Measurements from ENCODE around the gene SGSM2. TPM values are rescaled to one million over a fixed set of nuclear protein-coding genes. Genes with fewer than 3 reads are reported as not detected.

Gene SGSM2
- total and polyA plus RNA-seq, 2 donors = 25.3 to 100 TPM

- Histone ChIP-seq H3K4me3 (ENCODE audit: low read length in 2 of 2) (no peak overlapping the region), H3K4me1 (ENCODE audit: control insufficient read depth in 2 of 2, insufficient read depth in 2 of 2, low read length in 2 of 2) (no peaks in the 10 kb centered on the region), H3K27me3 (ENCODE audit: control insufficient read depth in 2 of 2, insufficient read depth in 1 of 2, low read length in 1 of 2) (no peaks in the 10 kb centered on the region), H3K36me3 (ENCODE audit: control insufficient read depth in 2 of 2, insufficient read depth in 2 of 2, low read length in 1 of 2) (peaks cover 28 to 69% of the 10 kb centered on the region in 2 donors), H3K9me3 (ENCODE audit: control insufficient read depth in 2 of 2, insufficient read depth in 1 of 2, low read length in 1 of 2) (no peaks in the 10 kb centered on the region), H3K27ac (ENCODE audit: low read depth in 1 of 2, low read length in 1 of 2) (no peak overlapping the region)
- 93% methylated on average over 2 of the region's 2 CpGs for WGBS
- DNase-seq (ENCODE audit: low read depth in 6 of 9, low spot score in 9 of 9) = no peak
These were observed 13.5 kb upstream of the SGSM2 start for GRCh38 chr17:2323629-2324314.

GRCh38 chr17:2331303-2331702 is 6.0 kb upstream of the SGSM2 start:
- Histone ChIP-seq H3K36me3 (ENCODE audit: control insufficient read depth in 2 of 2, insufficient read depth in 2 of 2, low read length in 1 of 2) (peaks cover 38 to 86% of the 10 kb centered on the region in 2 donors), H3K4me3 (ENCODE audit: low read length in 2 of 2) (no peak overlapping the region), H3K9me3 (ENCODE audit: control insufficient read depth in 2 of 2, insufficient read depth in 1 of 2, low read length in 1 of 2) (no peaks in the 10 kb centered on the region), H3K4me1 (ENCODE audit: control insufficient read depth in 2 of 2, insufficient read depth in 2 of 2, low read length in 2 of 2) (peaks cover 9% of the 10 kb centered on the region in 2 donors), H3K27ac (ENCODE audit: low read depth in 1 of 2, low read length in 1 of 2) (no peak overlapping the region), H3K27me3 (ENCODE audit: control insufficient read depth in 2 of 2, insufficient read depth in 1 of 2, low read length in 1 of 2) (no peaks in the 10 kb centered on the region)
- DNase-seq (ENCODE audit: low read depth in 6 of 9, low spot score in 9 of 9) = no peak
- 66% methylated on average over 3 of the region's 3 CpGs for WGBS

GRCh38 chr17:2335726-2336214 is 1.5 kb upstream of the SGSM2 start:
- Histone ChIP-seq H3K9me3 (ENCODE audit: control insufficient read depth in 2 of 2, insufficient read depth in 1 of 2, low read length in 1 of 2) (no peaks in the 10 kb centered on the region), H3K4me3 (ENCODE audit: low read length in 2 of 2) (peak overlapping the region; percentile 85 to 93), H3K36me3 (ENCODE audit: control insufficient read depth in 2 of 2, insufficient read depth in 2 of 2, low read length in 1 of 2) (peaks cover 26 to 47% of the 10 kb centered on the region in 2 donors), H3K27ac (ENCODE audit: low read depth in 1 of 2, low read length in 1 of 2) (peak overlapping the region in 1 of 2 donors; percentile 38), H3K4me1 (ENCODE audit: control insufficient read depth in 2 of 2, insufficient read depth in 2 of 2, low read length in 2 of 2) (peaks cover 13 to 20% of the 10 kb centered on the region in 2 donors), H3K27me3 (ENCODE audit: control insufficient read depth in 2 of 2, insufficient read depth in 1 of 2, low read length in 1 of 2) (no peaks in the 10 kb centered on the region)
- 5% methylated on average over 17 of the region's 17 CpGs for WGBS
- no peak for DNase-seq (ENCODE audit: low read depth in 6 of 9, low spot score in 9 of 9)

- H3K4me1 ChIP-seq (ENCODE audit: control insufficient read depth in 2 of 2, insufficient read depth in 2 of 2, low read length in 2 of 2) = peaks cover 13 to 20% of the 10 kb centered on the region in 2 donors
- no peaks in the 10 kb centered on the region for H3K9me3 ChIP-seq (ENCODE audit: control insufficient read depth in 2 of 2, insufficient read depth in 1 of 2, low read length in 1 of 2)
- no peaks in the 10 kb centered on the region for H3K27me3 ChIP-seq (ENCODE audit: control insufficient read depth in 2 of 2, insufficient read depth in 1 of 2, low read length in 1 of 2)
- peak within 1 kb of the TSS; percentile 85 to 93 for H3K4me3 ChIP-seq (ENCODE audit: low read length in 2 of 2)
- WGBS = under 1% methylated on average over 48 of the region's 48 CpGs
- peaks cover 23 to 41% of the 10 kb centered on the region in 2 donors for H3K36me3 ChIP-seq (ENCODE audit: control insufficient read depth in 2 of 2, insufficient read depth in 2 of 2, low read length in 1 of 2)
- H3K27ac ChIP-seq (ENCODE audit: low read depth in 1 of 2, low read length in 1 of 2) = peak within 1 kb of the TSS; percentile 91 to 92
- DNase-seq (ENCODE audit: low read depth in 6 of 9, low spot score in 9 of 9) = peak; percentile 68 to 94 (median 84)
These were observed 968 bp upstream of the SGSM2 start, which contains the start of gene TSR1 for GRCh38 chr17:2336215-2336851. Gene TSR1, minus strand, starts transcription at chr17:2336457. Its CDS starts 30 bp downstream, at chr17:2336427.

- H3K9me3 ChIP-seq (ENCODE audit: control insufficient read depth in 2 of 2, insufficient read depth in 1 of 2, low read length in 1 of 2) = no peaks in the 10 kb centered on the region
- peaks cover 23 to 29% of the 10 kb centered on the region in 2 donors for H3K36me3 ChIP-seq (ENCODE audit: control insufficient read depth in 2 of 2, insufficient read depth in 2 of 2, low read length in 1 of 2)
- peaks cover 13 to 20% of the 10 kb centered on the region in 2 donors for H3K4me1 ChIP-seq (ENCODE audit: control insufficient read depth in 2 of 2, insufficient read depth in 2 of 2, low read length in 2 of 2)
- H3K27ac ChIP-seq (ENCODE audit: low read depth in 1 of 2, low read length in 1 of 2) = peak overlapping the region in 1 of 2 donors; percentile 91
- DNase-seq (ENCODE audit: low read depth in 6 of 9, low spot score in 9 of 9) = peak in 3 of 9 donors; percentile 12 to 42 (median 31)
- H3K27me3 ChIP-seq (ENCODE audit: control insufficient read depth in 2 of 2, insufficient read depth in 1 of 2, low read length in 1 of 2) = no peaks in the 10 kb centered on the region
- WGBS = under 1% methylated on average over 92 of the region's 92 CpGs
- peak overlapping the region; percentile 44 to 93 for H3K4me3 ChIP-seq (ENCODE audit: low read length in 2 of 2)
These were observed 428 bp downstream of the SGSM2 start for GRCh38 chr17:2337544-2338314.

GRCh38 chr17:2338315-2338657 is 985 bp downstream of the SGSM2 start:
- Histone ChIP-seq H3K4me3 (ENCODE audit: low read length in 2 of 2) (peak overlapping the region; percentile 44 to 93), H3K27ac (ENCODE audit: low read depth in 1 of 2, low read length in 1 of 2) (no peak overlapping the region), H3K36me3 (ENCODE audit: control insufficient read depth in 2 of 2, insufficient read depth in 2 of 2, low read length in 1 of 2) (peaks cover 23% of the 10 kb centered on the region in 2 donors), H3K4me1 (ENCODE audit: control insufficient read depth in 2 of 2, insufficient read depth in 2 of 2, low read length in 2 of 2) (peaks cover 13 to 20% of the 10 kb centered on the region in 2 donors), H3K9me3 (ENCODE audit: control insufficient read depth in 2 of 2, insufficient read depth in 1 of 2, low read length in 1 of 2) (no peaks in the 10 kb centered on the region), H3K27me3 (ENCODE audit: control insufficient read depth in 2 of 2, insufficient read depth in 1 of 2, low read length in 1 of 2) (no peaks in the 10 kb centered on the region)
- WGBS = 46% methylated on average over 5 of the region's 5 CpGs
- no peak for DNase-seq (ENCODE audit: low read depth in 6 of 9, low spot score in 9 of 9)

GRCh38 chr17:2343421-2343820 is 6.1 kb downstream of the SGSM2 start:
- Histone ChIP-seq H3K27me3 (ENCODE audit: control insufficient read depth in 2 of 2, insufficient read depth in 1 of 2, low read length in 1 of 2) (no peaks in the 10 kb centered on the region), H3K36me3 (ENCODE audit: control insufficient read depth in 2 of 2, insufficient read depth in 2 of 2, low read length in 1 of 2) (peaks cover 20 to 25% of the 10 kb centered on the region in 2 donors), H3K9me3 (ENCODE audit: control insufficient read depth in 2 of 2, insufficient read depth in 1 of 2, low read length in 1 of 2) (no peaks in the 10 kb centered on the region), H3K27ac (ENCODE audit: low read depth in 1 of 2, low read length in 1 of 2) (no peak overlapping the region), H3K4me1 (ENCODE audit: control insufficient read depth in 2 of 2, insufficient read depth in 2 of 2, low read length in 2 of 2) (peaks cover under 1% of the 10 kb centered on the region in 2 donors), H3K4me3 (ENCODE audit: low read length in 2 of 2) (no peak overlapping the region)
- 87% methylated on average over 5 of the region's 5 CpGs for WGBS
- DNase-seq (ENCODE audit: low read depth in 6 of 9, low spot score in 9 of 9) = no peak

GRCh38 chr17:2344528-2344927 is 7.2 kb downstream of the SGSM2 start:
- Histone ChIP-seq H3K4me3 (ENCODE audit: low read length in 2 of 2) (no peak overlapping the region), H3K27me3 (ENCODE audit: control insufficient read depth in 2 of 2, insufficient read depth in 1 of 2, low read length in 1 of 2) (no peaks in the 10 kb centered on the region), H3K4me1 (ENCODE audit: control insufficient read depth in 2 of 2, insufficient read depth in 2 of 2, low read length in 2 of 2) (no peaks in the 10 kb centered on the region), H3K27ac (ENCODE audit: low read depth in 1 of 2, low read length in 1 of 2) (no peak overlapping the region), H3K36me3 (ENCODE audit: control insufficient read depth in 2 of 2, insufficient read depth in 2 of 2, low read length in 1 of 2) (peaks cover 21 to 25% of the 10 kb centered on the region in 2 donors), H3K9me3 (ENCODE audit: control insufficient read depth in 2 of 2, insufficient read depth in 1 of 2, low read length in 1 of 2) (no peaks in the 10 kb centered on the region)
- no peak for DNase-seq (ENCODE audit: low read depth in 6 of 9, low spot score in 9 of 9)
- whole genome bisulfite sequencing = 96% methylated on average over 10 of the region's 10 CpGs
